Activated CD4-positive, alpha-beta memory T cell treated with anti-CD3 and anti-CD28 coated beads for 36 hours (primary cell): Measurements from ENCODE around the gene RAB5A. TPM values are rescaled to one million over a fixed set of nuclear protein-coding genes. Genes with fewer than 3 reads are reported as not detected.
A peak's percentile ranks its signal among the peaks of the same experiment; 100 is the strongest.

Experiments used
- CTCF ChIA-PET: fragments of 350-600 bp; sonication (Branson Sonifier 250); formaldehyde crosslinking; loops from one replicate; lab custom pipeline; 2021; ENCODE audit warnings: antibody characterized with exemption, inconsistent platforms; lab: Charles Lee
- POLR2A ChIA-PET: fragments of 350-600 bp; sonication (Branson Sonifier 250); formaldehyde crosslinking; loops from one replicate; lab custom pipeline; 2021; ENCODE audit warnings: antibody characterized with exemption; lab: Charles Lee
- DNase-seq: peaks from one replicate; pipeline ENCODE4 v3.0.0-alpha.2; 2020
- H3K27ac Mint-ChIP-seq: one replicate; pipeline ENCODE4 v1.8.0; 2021; ENCODE audit warnings: mixed read lengths
- H3K27me3 Mint-ChIP-seq: one replicate; pipeline ENCODE4 v1.8.0; 2021; ENCODE audit warnings: mixed read lengths
- H3K36me3 Mint-ChIP-seq: one replicate; pipeline ENCODE4 v1.8.0; 2021; ENCODE audit warnings: mixed read lengths
- H3K4me1 Mint-ChIP-seq: one replicate; pipeline ENCODE4 v1.8.0; 2021; ENCODE audit warnings: low read depth, mixed read lengths
- H3K4me3 Mint-ChIP-seq: one replicate; pipeline ENCODE4 v1.8.0; 2021; ENCODE audit warnings: mild to moderate bottlenecking, mixed read lengths
- H3K9me3 Mint-ChIP-seq: one replicate; pipeline ENCODE4 v1.8.0; 2021; ENCODE audit warnings: mixed read lengths
- intact Hi-C: fragments of 100-400 bp; cut with micrococcal nuclease; formaldehyde crosslinking; loops from one replicate; pipeline ENCODE4 v1.15.1; 2023
- total RNA-seq, 2 experiments: library from RNA; stranded (reverse); gene quantifications; one replicate each; pipeline ENCODE4 v1.2.3, GENCODE V29; 2021

Gene RAB5A
- total RNA-seq, 2 experiments from 2014 or later, result 55.6 to 65.3 TPM

DNA sequence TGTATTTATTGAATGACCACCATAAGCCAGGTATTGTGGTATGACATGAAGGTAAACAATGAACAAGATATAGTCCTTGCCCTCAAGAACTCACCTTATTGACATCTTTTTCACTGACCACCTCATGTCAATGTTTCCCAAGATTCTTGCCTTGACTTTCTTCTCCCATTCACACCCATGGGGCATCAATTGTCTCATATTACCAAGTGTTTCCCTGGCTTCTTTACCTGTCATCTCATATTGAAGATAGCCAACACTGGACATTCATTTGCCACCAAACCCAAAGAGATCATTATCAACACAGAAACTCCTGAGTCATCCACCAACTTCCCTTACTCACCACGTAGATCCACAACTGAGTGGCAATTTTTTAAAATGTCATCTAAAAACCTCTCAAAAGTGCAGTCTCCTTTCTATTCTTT is 15.1 kb upstream of the RAB5A start:
- CTCF ChIA-PET, result no interaction called here
- no peaks in the 10 kb centered on the region for H3K36me3 Mint-ChIP-seq
- H3K27ac Mint-ChIP-seq, result peak overlapping the region; percentile 76
- H3K4me3 Mint-ChIP-seq, result peak overlapping the region; percentile 3
- peaks cover 33% of the 10 kb centered on the region for H3K4me1 Mint-ChIP-seq
- H3K9me3 Mint-ChIP-seq, result no peaks in the 10 kb centered on the region
- peaks cover 12% of the 10 kb centered on the region for H3K27me3 Mint-ChIP-seq
- POLR2A ChIA-PET, result interaction anchor here (0.8 to 2.3 kb wide), 6 partner anchors 14 to 129 kb away, joined by 5 to 9 read pairs (median 6); no protein-coding TSS in a partner anchor
- intact Hi-C loops, result loop anchor here (1.0 to 10.0 kb wide), 8 partner anchors 16 to 1377 kb away; partner anchors contain the start of genes RAB5A and SGO1
- DNase-seq, result peak; percentile 16

DNA sequence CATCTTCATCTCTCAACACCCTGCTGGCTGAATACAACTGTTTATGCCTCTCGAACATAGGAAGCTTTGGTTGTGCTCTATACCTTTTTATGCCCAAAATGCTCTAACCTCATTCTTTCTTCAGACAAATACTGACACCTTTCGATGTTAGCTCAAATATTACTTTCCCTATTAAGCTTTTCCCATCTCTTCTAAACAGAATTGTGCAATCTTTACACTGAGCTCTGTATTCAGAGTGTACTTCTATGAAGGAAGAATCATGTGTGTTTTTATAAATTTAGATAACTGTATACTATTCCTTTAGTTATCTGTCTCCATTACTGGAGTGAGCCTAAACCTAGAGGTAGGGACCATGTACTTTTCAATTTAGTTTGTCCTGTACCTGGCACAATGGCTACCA is 14.5 kb upstream of the RAB5A start:
- DNase-seq, result no peak
- Mint-ChIP-seq H3K27me3 (peaks cover 12% of the 10 kb centered on the region), H3K27ac (no peak overlapping the region), H3K9me3 (no peaks in the 10 kb centered on the region), H3K4me3 (no peak overlapping the region), H3K36me3 (no peaks in the 10 kb centered on the region), H3K4me1 (peaks cover 37% of the 10 kb centered on the region)
- POLR2A ChIA-PET, result interaction anchor here (2.3 kb wide), 1 partner anchor 13 kb away, joined by 9 read pairs; no protein-coding TSS in a partner anchor
- CTCF ChIA-PET, result no interaction called here
- intact Hi-C loops, result loop anchor here (10.0 kb wide), 2 partner anchors 1218 to 1378 kb away; no protein-coding TSS in a partner anchor

- H3K36me3 Mint-ChIP-seq, result no peaks in the 10 kb centered on the region
- intact Hi-C loops, result loop anchor here (10.0 kb wide), 2 partner anchors 1219 to 1379 kb away; no protein-coding TSS in a partner anchor
- H3K27me3 Mint-ChIP-seq, result peaks cover 12% of the 10 kb centered on the region
- no peak within 1 kb of the TSS for H3K27ac Mint-ChIP-seq
- POLR2A ChIA-PET, result no interaction called here
- DNase-seq, result peak; percentile 38
- CTCF ChIA-PET, result no interaction called here
- no peak within 1 kb of the TSS for H3K4me3 Mint-ChIP-seq
- H3K9me3 Mint-ChIP-seq, result no peaks in the 10 kb centered on the region
- H3K4me1 Mint-ChIP-seq, result peaks cover 48% of the 10 kb centered on the region
Observed at GRCh38 chr3:19934098-19934566, 12.8 kb upstream of the RAB5A start, which contains the start of gene EFHB. EFHB (minus strand) TSS chr3:19934217; CDS start chr3:19934018, 199 bp downstream.

DNA sequence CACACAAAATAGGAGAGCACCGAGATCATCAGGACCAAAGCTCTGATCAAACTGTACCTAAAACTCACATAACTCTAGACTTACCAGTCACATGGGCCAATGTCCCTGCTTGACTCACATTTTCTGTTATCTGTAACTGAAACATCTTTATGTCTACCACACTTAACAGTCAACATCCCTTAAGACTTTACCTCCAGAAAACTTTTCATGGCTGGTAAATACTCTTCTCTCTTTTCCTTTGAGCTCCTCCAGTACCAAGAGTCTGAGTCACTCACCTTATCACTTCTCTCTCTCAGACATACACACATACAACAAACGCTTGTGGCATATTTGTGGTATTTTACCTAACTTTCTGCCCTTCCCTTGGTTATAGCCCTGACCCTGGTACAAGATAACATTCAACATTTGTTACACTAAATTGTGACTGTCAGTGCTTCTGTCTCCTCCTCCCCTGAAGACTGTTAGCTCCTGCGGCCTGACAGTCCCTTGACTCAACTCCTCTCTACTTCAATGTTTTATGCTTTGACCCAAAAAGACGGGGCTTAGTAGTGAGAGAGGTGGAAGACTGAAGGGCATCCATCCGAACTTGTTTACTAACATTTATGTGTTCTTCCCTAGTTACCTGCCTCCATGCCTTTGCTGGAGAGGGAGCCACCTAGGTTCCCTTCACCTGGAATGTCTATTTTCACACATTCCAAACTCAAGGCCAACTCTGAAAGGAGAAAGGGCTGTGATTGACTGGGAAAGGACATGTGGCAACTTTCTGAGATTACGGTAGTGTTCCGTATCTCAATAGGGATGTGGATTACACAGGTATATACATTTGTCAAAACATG is 9.2 kb upstream of the RAB5A start:
- Mint-ChIP-seq H3K9me3 (no peaks in the 10 kb centered on the region), H3K27ac (peak overlapping the region; percentile 75), H3K36me3 (no peaks in the 10 kb centered on the region), H3K27me3 (peaks cover 12% of the 10 kb centered on the region), H3K4me1 (peaks cover 29% of the 10 kb centered on the region), H3K4me3 (no peak overlapping the region)
- ChIA-PET CTCF (interaction anchor here (0.9 to 1.1 kb wide), 4 partner anchors 8 to 119 kb away, joined by 3 read pairs; no protein-coding TSS in a partner anchor), POLR2A (interaction anchor here (0.6 to 1.8 kb wide), 7 partner anchors 10 to 949 kb away, joined by 3 to 13 read pairs (median 4); partner anchors contain the start of gene KAT2B)
- intact Hi-C loops, result loop anchor here (1.0 to 10.0 kb wide), 6 partner anchors 10 to 1383 kb away; partner anchors contain the start of genes RAB5A and SGO1
- DNase-seq, result peak; percentile 27

GRCh38 chr3:19938295-19938627 is 8.6 kb upstream of the RAB5A start:
- no peaks in the 10 kb centered on the region for H3K9me3 Mint-ChIP-seq
- no peak for DNase-seq
- intact Hi-C loops, result loop anchor here (10.0 kb wide), 2 partner anchors 1223 to 1383 kb away; no protein-coding TSS in a partner anchor
- H3K4me1 Mint-ChIP-seq, result peaks cover 23% of the 10 kb centered on the region
- H3K27ac Mint-ChIP-seq, result no peak overlapping the region
- H3K4me3 Mint-ChIP-seq, result no peak overlapping the region
- CTCF ChIA-PET, result interaction anchor here (1.1 kb wide), 2 partner anchors 105 to 117 kb away, joined by 3 read pairs; no protein-coding TSS in a partner anchor
- no peaks in the 10 kb centered on the region for H3K36me3 Mint-ChIP-seq
- peaks cover 12% of the 10 kb centered on the region for H3K27me3 Mint-ChIP-seq
- POLR2A ChIA-PET, result interaction anchor here (1.2 to 1.8 kb wide), 4 partner anchors 9 to 120 kb away, joined by 3 to 13 read pairs (median 8); partner anchors contain the start of gene KAT2B

DNA sequence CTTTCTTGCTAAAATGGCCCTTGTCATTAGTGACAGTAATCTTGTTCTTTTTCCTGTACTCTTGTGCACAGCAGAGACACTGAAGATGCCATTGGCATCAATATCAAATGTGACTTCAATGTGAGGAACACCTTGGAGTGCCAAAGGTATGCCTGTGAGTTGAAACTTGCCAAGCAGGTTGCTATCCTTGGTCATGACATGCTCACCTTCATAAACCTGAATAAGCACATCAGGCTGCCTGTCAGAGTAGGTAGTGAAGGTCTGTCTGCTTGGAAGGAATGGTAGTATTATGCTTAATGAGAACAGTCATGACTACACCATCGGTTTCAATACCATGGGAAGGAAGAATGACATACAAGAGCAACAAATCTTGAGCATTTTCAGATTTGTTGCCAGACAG is 6.3 kb upstream of the RAB5A start:
- Mint-ChIP-seq H3K27me3 (no peaks in the 10 kb centered on the region), H3K9me3 (no peaks in the 10 kb centered on the region), H3K4me1 (peaks cover 18% of the 10 kb centered on the region), H3K4me3 (no peak overlapping the region), H3K27ac (no peak overlapping the region), H3K36me3 (no peaks in the 10 kb centered on the region)
- DNase-seq, result no peak
- intact Hi-C loops, result no loop called here
- CTCF ChIA-PET, result no interaction called here
- POLR2A ChIA-PET, result no interaction called here

GRCh38 chr3:19945534-19945933 is 1.4 kb upstream of the RAB5A start:
- H3K27ac Mint-ChIP-seq, result peak overlapping the region; percentile 99

DNA sequence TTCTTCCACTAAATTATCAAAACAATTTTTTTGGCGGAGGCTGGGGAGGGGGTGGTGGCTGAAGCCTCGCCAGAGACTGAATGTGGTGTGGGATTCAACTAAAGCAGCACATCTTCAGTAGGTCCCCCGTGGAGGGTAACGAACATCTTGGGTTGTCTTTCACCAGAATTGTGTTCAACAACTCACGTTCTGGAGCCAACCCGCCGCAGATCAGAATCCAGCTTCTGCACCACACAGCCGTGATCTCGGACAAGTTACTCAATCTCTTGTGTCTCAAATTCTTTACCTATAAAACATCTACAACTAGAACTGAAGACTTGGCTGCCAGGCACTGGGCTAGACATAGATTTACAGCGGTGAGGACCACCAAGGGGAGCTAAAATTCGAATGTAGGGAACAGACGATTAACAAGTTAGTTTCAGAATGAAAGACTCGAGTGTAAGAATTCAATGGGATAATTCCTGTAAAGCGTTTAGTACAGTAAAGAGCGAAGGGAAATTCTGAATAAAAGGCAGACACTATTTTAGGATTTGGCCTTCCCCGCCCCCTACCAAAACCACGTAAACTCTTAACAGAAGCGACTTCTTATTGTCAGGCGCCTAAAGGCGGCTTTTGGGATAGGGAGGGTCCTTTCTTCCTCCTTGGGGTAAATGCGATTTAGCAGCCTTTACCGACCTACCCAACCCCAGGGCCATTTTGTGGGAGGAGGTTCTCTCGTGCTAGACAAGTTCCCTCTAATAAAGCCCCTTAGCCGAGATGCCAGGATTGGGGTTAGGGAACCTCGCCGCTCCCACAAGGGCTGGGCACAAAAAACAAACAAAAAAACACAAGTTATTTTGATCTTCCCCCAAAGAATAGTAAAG is 697 bp upstream of the RAB5A start:
- no peak for DNase-seq
- POLR2A ChIA-PET, result interaction anchor here (0.6 to 1.7 kb wide), 2 partner anchors 15 to 38 kb away, joined by 3 to 9 read pairs; no protein-coding TSS in a partner anchor
- Mint-ChIP-seq H3K27me3 (no peaks in the 10 kb centered on the region), H3K27ac (peak overlapping the region; percentile 99), H3K4me1 (peaks cover 37% of the 10 kb centered on the region), H3K9me3 (no peaks in the 10 kb centered on the region), H3K36me3 (peaks cover 9% of the 10 kb centered on the region), H3K4me3 (peak overlapping the region; percentile 93)
- intact Hi-C loops, result loop anchor here (5.0 kb wide), 1 partner anchor 156 kb away; no protein-coding TSS in a partner anchor
- CTCF ChIA-PET, result interaction anchor here (1.2 kb wide), 1 partner anchor 9 kb away, joined by 3 read pairs; no protein-coding TSS in a partner anchor

More at GRCh38 chr3:19945534-19945933, 1.4 kb upstream of the RAB5A start:
- H3K36me3 Mint-ChIP-seq, result peaks cover 9% of the 10 kb centered on the region
- CTCF ChIA-PET, result interaction anchor here (1.2 kb wide), 1 partner anchor 8 kb away, joined by 3 read pairs; no protein-coding TSS in a partner anchor
- intact Hi-C loops, result loop anchor here (5.0 kb wide), 1 partner anchor 157 kb away; no protein-coding TSS in a partner anchor
- no peaks in the 10 kb centered on the region for H3K9me3 Mint-ChIP-seq
- POLR2A ChIA-PET, result interaction anchor here (0.6 to 1.7 kb wide), 2 partner anchors 14 to 38 kb away, joined by 3 to 9 read pairs; no protein-coding TSS in a partner anchor
- no peaks in the 10 kb centered on the region for H3K27me3 Mint-ChIP-seq
- peak overlapping the region; percentile 62 for H3K4me3 Mint-ChIP-seq
- DNase-seq, result no peak
- H3K4me1 Mint-ChIP-seq, result peaks cover 33% of the 10 kb centered on the region

DNA sequence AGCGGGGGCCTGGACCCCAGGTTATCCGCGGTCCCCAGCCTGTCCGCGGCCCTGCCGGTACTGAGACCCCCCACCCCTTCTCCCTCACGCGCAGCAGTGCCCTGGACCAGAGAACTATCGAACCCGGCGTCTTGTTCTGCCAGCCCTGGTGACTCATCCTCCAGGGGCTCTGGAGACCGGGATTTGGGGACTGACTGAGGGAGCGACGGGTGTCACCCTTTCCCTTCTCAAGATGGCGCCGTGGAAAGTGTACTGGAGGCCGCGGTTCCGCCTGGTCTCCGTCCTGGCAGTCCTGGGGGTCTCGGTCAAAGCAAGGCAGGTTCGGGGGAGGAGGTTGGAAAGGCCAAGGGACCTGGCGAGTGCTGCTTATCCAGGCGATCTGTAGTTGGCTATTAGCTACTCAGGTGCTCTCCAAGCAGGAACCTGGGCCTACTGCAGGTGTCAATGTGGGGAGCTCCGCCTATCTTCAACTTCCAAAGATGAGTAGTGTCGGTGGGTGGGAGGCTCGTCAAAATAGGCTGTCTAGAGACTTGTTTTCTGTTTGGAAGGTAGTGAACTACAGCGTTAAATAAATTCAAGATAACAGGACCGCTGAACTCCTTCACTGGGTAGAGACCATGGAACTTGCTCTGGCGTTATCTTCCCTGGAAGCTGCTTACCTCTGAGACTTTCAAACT is 790 bp downstream of the RAB5A start:
- Mint-ChIP-seq H3K9me3 (no peaks in the 10 kb centered on the region), H3K27me3 (no peaks in the 10 kb centered on the region), H3K4me3 (peak overlapping the region; percentile 93), H3K36me3 (peaks cover 15% of the 10 kb centered on the region), H3K4me1 (peaks cover 50% of the 10 kb centered on the region), H3K27ac (peak overlapping the region; percentile 99)
- ChIA-PET CTCF (interaction anchor here (1.0 to 1.3 kb wide), 2 partner anchors 60 to 94 kb away, joined by 3 to 5 read pairs; no protein-coding TSS in a partner anchor), POLR2A (interaction anchor here (0.7 to 3.0 kb wide), 7 partner anchors 10 to 238 kb away, joined by 4 to 20 read pairs (median 6); partner anchors contain the start of genes KAT2B and SGO1)
- DNase-seq, result peak; percentile 70
- intact Hi-C loops, result loop anchor here (1.0 to 5.0 kb wide), 6 partner anchors 10 to 239 kb away; partner anchors contain the start of gene SGO1

GRCh38 chr3:19948226-19948591 is 1.3 kb downstream of the RAB5A start:
- peak overlapping the region; percentile 93 for H3K4me3 Mint-ChIP-seq
- CTCF ChIA-PET, result interaction anchor here (0.7 to 1.3 kb wide), 4 partner anchors 36 to 93 kb away, joined by 3 to 5 read pairs (median 4); no protein-coding TSS in a partner anchor
- intact Hi-C loops, result loop anchor here (5.0 kb wide), 1 partner anchor 154 kb away; no protein-coding TSS in a partner anchor
- no peaks in the 10 kb centered on the region for H3K27me3 Mint-ChIP-seq
- no peaks in the 10 kb centered on the region for H3K9me3 Mint-ChIP-seq
- peaks cover 51% of the 10 kb centered on the region for H3K4me1 Mint-ChIP-seq
- no peak for DNase-seq
- H3K27ac Mint-ChIP-seq, result peak overlapping the region; percentile 99
- POLR2A ChIA-PET, result interaction anchor here (0.7 to 3.0 kb wide), 7 partner anchors 11 to 238 kb away, joined by 4 to 20 read pairs (median 6); partner anchors contain the start of genes KAT2B and SGO1
- peaks cover 15% of the 10 kb centered on the region for H3K36me3 Mint-ChIP-seq
